ENCODE data around the gene IFNGR1. TPM values are rescaled to one million over a fixed set of nuclear protein-coding genes. Genes with fewer than 3 reads are reported as not detected.

IFNGR1 gene
- total RNA-seq, 1 donor from 2014 or later, result 23.0 TPM

- Mint-ChIP-seq H3K4me3 (no peak overlapping the region), H3K27me3 (ENCODE audit: low read depth) (no peaks in the 10 kb centered on the region), H3K36me3 (ENCODE audit: low read depth) (peaks cover 8% of the 10 kb centered on the region), H3K4me1 (no peaks in the 10 kb centered on the region), H3K27ac (ENCODE audit: unreplicated experiment) (no peak overlapping the region), H3K9me3 (peaks cover 12% of the 10 kb centered on the region)
- TF ChIP-seq CTCF (conservative IDR thresholded peaks at IDR 0.05), result no peak
- no peak for DNase-seq (ENCODE audit: low read depth, low spot score)
Observed at GRCh38 chr6:137175157-137175867, 43.9 kb downstream of the IFNGR1 start.

DNA sequence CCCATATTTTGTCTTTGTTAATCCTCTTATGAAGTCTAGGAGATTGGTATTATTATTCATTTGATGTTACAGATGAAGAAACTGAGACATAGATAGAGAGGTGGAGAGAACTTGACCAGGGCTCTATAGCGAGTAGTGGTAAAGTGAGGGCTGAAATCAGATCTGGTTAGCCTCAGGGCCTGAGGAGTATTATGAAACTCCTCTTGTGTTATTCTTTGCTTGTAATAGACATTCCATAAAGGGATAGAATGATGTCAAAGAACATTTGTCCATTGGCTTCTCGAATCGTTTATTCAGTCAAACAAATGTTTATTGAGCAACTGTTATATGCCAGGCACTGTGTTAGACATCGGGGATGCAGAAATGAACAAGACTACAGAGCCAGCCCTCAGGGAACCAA is 45.7 kb downstream of the IFNGR1 start, which contains the start of gene IL22RA2:
IL22RA2 (minus strand) TSS at position 144 of the 400 bp plus-strand sequence. CDS start 11,895 bp downstream, outside the sequence.
- Mint-ChIP-seq H3K36me3 (ENCODE audit: low read depth) (peaks cover 3% of the 10 kb centered on the region), H3K4me3 (no peak within 1 kb of the TSS), H3K9me3 (peaks cover 9% of the 10 kb centered on the region), H3K27ac (ENCODE audit: unreplicated experiment) (no peak within 1 kb of the TSS), H3K4me1 (no peaks in the 10 kb centered on the region), H3K27me3 (ENCODE audit: low read depth) (no peaks in the 10 kb centered on the region)
- DNase-seq (ENCODE audit: low read depth, low spot score), result no peak
- TF ChIP-seq CTCF (conservative IDR thresholded peaks at IDR 0.05), result no peak

DNA sequence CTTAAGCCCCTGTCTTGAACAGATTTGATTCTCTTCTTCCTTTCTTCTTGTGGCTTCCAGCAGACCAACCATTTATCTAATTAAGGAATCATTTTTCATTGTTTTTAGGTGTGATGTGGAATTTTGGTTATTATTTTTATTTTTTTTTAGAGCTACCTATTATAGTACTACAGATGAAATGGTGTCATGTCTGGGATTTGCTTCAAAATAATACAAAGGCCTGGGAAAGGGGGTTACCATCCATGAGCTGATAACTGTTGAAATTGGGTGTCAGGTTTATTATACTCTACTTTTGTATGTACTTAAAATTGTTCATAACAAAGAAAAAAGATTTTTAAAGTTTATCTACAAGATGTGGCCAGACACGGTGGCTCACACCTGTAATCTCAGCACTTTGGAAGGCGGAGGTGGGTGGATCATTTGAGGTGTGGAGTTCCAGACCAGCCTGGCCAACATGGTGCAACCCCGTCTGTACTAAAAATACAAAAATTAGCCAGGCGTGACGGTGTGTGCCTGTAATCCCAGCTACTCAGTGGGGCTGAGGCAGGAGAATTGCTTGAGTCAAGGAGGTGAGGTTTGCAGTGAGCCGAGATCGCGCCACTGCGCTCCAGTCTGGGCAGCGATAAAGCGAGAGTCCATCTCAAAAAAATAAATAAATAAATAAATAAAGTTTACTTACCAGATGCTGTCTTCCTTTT is 46.3 kb downstream of the IFNGR1 start:
- no peak for DNase-seq (ENCODE audit: low read depth, low spot score)
- Mint-ChIP-seq H3K9me3 (peaks cover 9% of the 10 kb centered on the region), H3K27me3 (ENCODE audit: low read depth) (no peaks in the 10 kb centered on the region), H3K27ac (ENCODE audit: unreplicated experiment) (no peak overlapping the region), H3K4me3 (no peak overlapping the region), H3K4me1 (no peaks in the 10 kb centered on the region), H3K36me3 (ENCODE audit: low read depth) (peaks cover 3% of the 10 kb centered on the region)
- TF ChIP-seq CTCF (conservative IDR thresholded peaks at IDR 0.05), result no peak

DNA sequence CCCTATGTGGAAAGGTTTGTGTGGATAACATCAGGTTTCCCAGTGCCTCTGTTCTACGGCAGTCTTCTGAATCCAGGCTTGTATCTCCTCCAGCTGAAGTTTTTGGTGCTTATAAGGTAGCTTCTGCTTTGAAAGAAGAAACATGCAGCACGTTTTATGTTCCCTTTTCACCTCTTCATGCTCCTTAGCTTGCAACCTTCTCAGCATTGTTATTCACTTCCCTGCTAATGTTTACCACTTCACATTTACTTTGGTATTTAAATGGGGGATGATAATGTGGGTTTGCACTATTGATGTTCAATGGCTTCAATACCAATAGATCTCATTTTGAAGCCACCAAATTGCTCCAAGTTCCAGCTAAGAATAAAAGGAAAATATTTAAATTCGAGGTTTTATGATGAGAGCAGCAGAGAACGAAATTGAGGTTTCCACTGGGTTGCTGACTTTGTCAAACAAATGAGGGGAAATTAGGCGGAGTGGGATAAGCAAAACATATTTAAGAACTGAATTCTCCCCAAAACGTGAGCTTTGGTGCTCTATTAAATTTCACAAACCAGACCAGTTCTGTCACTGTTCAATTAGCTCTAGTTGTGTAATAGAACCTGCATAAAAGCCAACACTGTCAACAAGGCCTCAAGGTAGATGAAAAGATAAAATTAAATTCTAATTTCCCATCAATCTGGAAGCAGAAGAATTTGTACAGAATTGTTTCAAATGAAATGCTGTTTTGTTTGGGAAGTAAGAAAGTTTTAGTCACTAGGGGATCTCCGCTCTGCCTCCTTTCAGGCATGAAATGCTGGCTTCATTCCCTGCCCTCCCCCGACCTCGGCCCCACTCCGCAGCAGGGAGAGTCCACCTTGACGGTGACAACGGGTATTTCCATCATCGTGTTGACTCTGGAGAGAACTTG is 47.1 kb downstream of the IFNGR1 start:
- H3K4me3 Mint-ChIP-seq, result no peak overlapping the region

More for the DNA sequence above, 47.1 kb downstream of the IFNGR1 start:
- Mint-ChIP-seq H3K27ac (ENCODE audit: unreplicated experiment) (no peak overlapping the region), H3K4me1 (no peaks in the 10 kb centered on the region), H3K9me3 (peaks cover 9% of the 10 kb centered on the region), H3K27me3 (ENCODE audit: low read depth) (no peaks in the 10 kb centered on the region), H3K36me3 (ENCODE audit: low read depth) (peaks cover 3% of the 10 kb centered on the region)
- DNase-seq (ENCODE audit: low read depth, low spot score), result no peak
- no peak for TF ChIP-seq CTCF (conservative IDR thresholded peaks at IDR 0.05)

All from neural crest cell (in vitro differentiated cells).